GM12878 (cell line): ENCODE results near the gene KCNC4. TPM values are rescaled to one million over a fixed set of nuclear protein-coding genes. Genes with fewer than 3 reads are reported as not detected.

Experiments
- ATAC-seq: fragments of 200-7000 bp; cut with Tn5 transposase; 3 replicates; pipeline ENCODE4 v1.9.1; 2020; ENCODE audit warnings: mild to moderate bottlenecking, moderate library complexity
- BruUV-seq: library from RNA; stranded (reverse); fragments of 400-500 nt; replicated peaks from 2 replicates; lab custom pipeline; 2021; lab: Mats Ljungman, UMichigan
- CTCF ChIA-PET: fragments of 300-600 bp; sonication (Branson Sonifier 250); formaldehyde crosslinking; extraction: SDS; loops from one replicate; lab custom pipeline; 2021; ENCODE audit warnings: inconsistent platforms; lab: Yijun Ruan, JAX
- POLR2A ChIA-PET: fragments of 350-600 bp; formaldehyde crosslinking; extraction: SDS; loops from one replicate; lab custom pipeline; 2021; ENCODE audit warnings: inconsistent platforms; lab: Charles Lee
- RAD21 ChIA-PET: fragments of 300-600 bp; sonication (Branson Sonifier 250); formaldehyde crosslinking; loops from one replicate; lab custom pipeline; 2023; ENCODE audit warnings: antibody characterized with exemption; ENCODE audit not compliant: unreplicated experiment; lab: Charles Lee
- SMC1A ChIA-PET: fragments of 300-600 bp; sonication (Branson Sonifier 250); formaldehyde crosslinking; loops from one replicate; lab custom pipeline; 2023; ENCODE audit not compliant: unreplicated experiment, uncharacterized antibody; lab: Charles Lee
- DNase-seq: peaks from one replicate; pipeline ENCODE4 v3.0.0-alpha.2; 2011; ENCODE audit warnings: low read depth, low spot score
- FAIRE-seq: peaks from 3 replicates; lab custom pipeline; 2011; peaks lifted over from hg19 to GRCh38; lab: Jason Lieb, UNC
- H2AFZ ChIP-seq: 2 replicates; pipeline ENCODE4 v1.6.0; 2011; ENCODE audit warnings: low read depth, low read length, control low read depth; ENCODE audit not compliant: control insufficient read depth
- H3K27ac ChIP-seq: 2 replicates; pipeline ENCODE4 v1.5.1; 2011; ENCODE audit warnings: control low read depth; ENCODE audit not compliant: control insufficient read depth, insufficient read depth
- H3K27me3 ChIP-seq, 2 experiments: replicated peaks in 1 of 2; 2 replicates each; pipeline versions ENCODE4 v1.6.0 to v1.6.1; 2011; ENCODE audit warnings: low read length in 1 of 2; ENCODE audit not compliant: control insufficient read depth in 2 of 2, insufficient read depth in 2 of 2
- H3K36me3 ChIP-seq, 2 experiments: 2 replicates each; pipeline ENCODE4 v1.5.1; 2011; ENCODE audit warnings: low read length in 1 of 2; ENCODE audit not compliant: control insufficient read depth in 2 of 2, insufficient read depth in 2 of 2
- H3K4me1 ChIP-seq: 2 replicates; pipeline ENCODE4 v1.6.1; 2011; ENCODE audit warnings: mild to moderate bottlenecking, low read length, moderate library complexity, mixed read lengths; ENCODE audit not compliant: control insufficient read depth, insufficient read depth
- H3K4me2 ChIP-seq: 2 replicates; pipeline ENCODE4 v1.6.0; 2011; ENCODE audit warnings: control low read depth; ENCODE audit not compliant: control insufficient read depth, insufficient read depth
- H3K4me3 ChIP-seq: fragments of 200-600 bp; sonication (generic); 2 replicates; pipeline ENCODE4 v1.5.1; 2016
- H3K79me2 ChIP-seq: 2 replicates; pipeline ENCODE4 v1.6.0; 2011; ENCODE audit warnings: low read length; ENCODE audit not compliant: control insufficient read depth, insufficient read depth
- H3K9ac ChIP-seq: 2 replicates; pipeline ENCODE4 v1.8.0; 2011; ENCODE audit warnings: low read length, control low read depth, mixed read lengths; ENCODE audit not compliant: control insufficient read depth, insufficient read depth
- H3K9me3 ChIP-seq: replicated peaks from 3 replicates; pipeline ENCODE4 v1.5.1; 2011; ENCODE audit warnings: mild to moderate bottlenecking, low read length; ENCODE audit not compliant: control insufficient read depth, insufficient read depth
- H4K20me1 ChIP-seq: 2 replicates; pipeline ENCODE4 v1.6.0; 2011; ENCODE audit not compliant: control insufficient read depth, insufficient read depth
- ATF2 ChIP-seq: IDR thresholded peaks from 2 replicates; pipeline ENCODE4 v1.6.1; 2012; ENCODE audit warnings: low read length, inconsistent platforms
- ATF7 ChIP-seq: fragments of 450-650 bp; IDR thresholded peaks from 2 replicates; pipeline ENCODE4 v1.6.1; 2016; ENCODE audit warnings: low read depth, mild to moderate bottlenecking
- BRCA1 ChIP-seq: IDR thresholded peaks from 2 replicates; pipeline ENCODE4 v1.6.1; 2011; ENCODE audit warnings: low read depth, low read length, improper control_type of control experiment
- CBFB ChIP-seq: IDR thresholded peaks from 2 replicates; pipeline ENCODE4 v1.6.1; 2016; ENCODE audit warnings: antibody characterized with exemption, low read depth
- CHD1 ChIP-seq: IDR thresholded peaks from 2 replicates; pipeline ENCODE4 v1.6.1; 2012; ENCODE audit warnings: low read depth, low read length, improper control_type of control experiment
- CHD2 ChIP-seq: IDR thresholded peaks from 2 replicates; pipeline ENCODE4 v1.6.1; 2011; ENCODE audit warnings: low read depth, low read length, improper control_type of control experiment, borderline replicate concordance
- EGR1 ChIP-seq, 2 experiments: IDR thresholded peaks; 1 replicate in 1 of 2; 2 replicates in 1 of 2; pipeline ENCODE4 v1.6.1; 2011 to 2012; ENCODE audit warnings: low read depth in 2 of 2, low read length in 2 of 2, borderline replicate concordance in 1 of 2, mild to moderate bottlenecking in 1 of 2, moderate library complexity in 1 of 2
- ETV6 ChIP-seq, 2 experiments: fragments of 450-650 bp in 1 of 2; IDR thresholded peaks in 1 of 2; conservative IDR thresholded peaks in 1 of 2; 2 replicates each; pipeline ENCODE4 v1.6.1; 2014; ENCODE audit warnings: antibody characterized with exemption in 1 of 2, borderline replicate concordance in 1 of 2, low read depth in 1 of 2, mild to moderate bottlenecking in 1 of 2, moderate library complexity in 1 of 2
- HDGF ChIP-seq: fragments of 450-650 bp; IDR thresholded peaks from 2 replicates; pipeline ENCODE4 v1.6.1; 2016; ENCODE audit warnings: antibody characterized with exemption
- IKZF1 ChIP-seq: fragments of 450-650 bp; conservative IDR thresholded peaks from 2 replicates; pipeline ENCODE4 v1.6.1; 2017; ENCODE audit warnings: antibody characterized with exemption, mild to moderate bottlenecking
- KLF5 ChIP-seq: fragments of 450-650 bp; IDR thresholded peaks from 2 replicates; pipeline ENCODE4 v1.6.1; 2014; ENCODE audit warnings: mild to moderate bottlenecking; ENCODE audit not compliant: partially characterized antibody
- MEF2A ChIP-seq: IDR thresholded peaks from 2 replicates; pipeline ENCODE4 v1.6.1; 2011; ENCODE audit warnings: low read depth, mild to moderate bottlenecking, low read length, moderate library complexity; ENCODE audit not compliant: insufficient read depth
- MEF2B ChIP-seq: fragments of 450-650 bp; IDR thresholded peaks from 2 replicates; pipeline ENCODE4 v1.6.1; 2018; ENCODE audit warnings: mild to moderate bottlenecking, moderate library complexity; ENCODE audit not compliant: partially characterized antibody, poor library complexity, severe bottlenecking
- MYC ChIP-seq: IDR thresholded peaks from 2 replicates; pipeline ENCODE4 v1.6.1; 2011; ENCODE audit warnings: mild to moderate bottlenecking, low read length, moderate library complexity, inconsistent platforms; ENCODE audit not compliant: insufficient read depth, insufficient replicate concordance, insufficient read length, severe bottlenecking
- NBN ChIP-seq: fragments of 450-650 bp; IDR thresholded peaks from 2 replicates; pipeline ENCODE4 v1.6.1; 2016
- NR2F1 ChIP-seq: fragments of 450-650 bp; conservative IDR thresholded peaks from 2 replicates; pipeline ENCODE4 v1.6.1; 2017; ENCODE audit warnings: mild to moderate bottlenecking
- RUNX3 ChIP-seq: IDR thresholded peaks from 2 replicates; pipeline ENCODE4 v1.6.1; 2012; ENCODE audit warnings: low read length, inconsistent platforms
- SKIL ChIP-seq: fragments of 450-650 bp; IDR thresholded peaks from 2 replicates; pipeline ENCODE4 v1.6.1; 2017; ENCODE audit warnings: mild to moderate bottlenecking, low read depth, inconsistent platforms; ENCODE audit not compliant: poor library complexity, severe bottlenecking
- USF2 ChIP-seq: IDR thresholded peaks from 2 replicates; pipeline ENCODE4 v1.6.1; 2011; ENCODE audit warnings: low read depth, low read length, improper control_type of control experiment, borderline replicate concordance
- YBX1 ChIP-seq: fragments of 450-650 bp; IDR thresholded peaks from 2 replicates; pipeline ENCODE4 v1.6.1; 2016; ENCODE audit warnings: antibody characterized with exemption
- WGBS: methylation state at CpG from one replicate; pipeline ENCODE4 v1.1.6; 2016; ENCODE audit warnings: low lambda C conversion rate; ENCODE audit not compliant: insufficient replicate concordance, insufficient coverage; ENCODE audit errors: missing lambda C conversion rate; 5-methylcytosine and 5-hydroxymethylcytosine counted together
- in situ Hi-C: fragments of 300-500 bp; cut with MboI; formaldehyde crosslinking; loops from 9 replicates; pipeline ENCODE4 v1.14.3; 2018; ENCODE audit warnings: mixed read lengths
- intact Hi-C: fragments of 100-400 bp; cut with micrococcal nuclease; formaldehyde crosslinking; loops from one replicate; pipeline ENCODE4 v1.14.2; 2022; ENCODE audit not compliant: unreplicated experiment
- polyA plus RNA-seq, 11 experiments: library from polyadenylated mRNA; depleted of rRNA in 4 of 11; unstranded in 6 of 11; stranded (reverse) in 5 of 11; fragments of >200 nt; fragmentation: Nextera tagmentation in 4 of 11; fragmentation: Illumina TruSeq in 1 of 11; extraction: Ambion mirVana in 4 of 11; extraction: Trizol in 1 of 11; gene quantifications; 1 replicate in 1 of 11; 2 replicates in 10 of 11; pipeline versions ENCODE4 v1.2.1 to v1.2.3, GENCODE V29; 2011 to 2016; ENCODE audit warnings: inconsistent platforms in 2 of 11, missing spikeins in 2 of 11, low read depth in 1 of 11
- total RNA-seq, 4 experiments: library from RNA; depleted of rRNA in 3 of 4; stranded (reverse); fragments of >200 nt in 3 of 4; fragmentation: Illumina TruSeq in 1 of 4; extraction: Trizol in 1 of 4; gene quantifications; 2 replicates each; pipeline versions ENCODE4 v1.2.1 to v1.2.3, GENCODE V29; 2013 to 2021

Gene KCNC4
- total and polyA plus RNA-seq, 10 of the 15 experiments (the other 5 are each of a cell fraction or from before 2014, with no cell fraction given), result 0.06 to 1.7 (median 0.36) TPM

GRCh38 chr1:110243574-110243973 lies 33.5 kb downstream of the KCNC4 start:
- Histone ChIP-seq H3K79me2 (no peaks in the 10 kb centered on the region), H3K4me1 (peaks cover 15% of the 10 kb centered on the region; the same call in 1 of the 2 replicates), H3K27me3 (no peaks in the 10 kb centered on the region; a peak in 1 of 4 replicates), H2AFZ (peak overlapping the region; percentile 62), H3K4me3 (no peak overlapping the region), H3K4me2 (peak overlapping the region; percentile 6; the same call in 1 of the 2 replicates), H4K20me1 (no peaks in the 10 kb centered on the region), H3K9me3 (no peaks in the 10 kb centered on the region), H3K36me3 (no peaks in the 10 kb centered on the region), H3K9ac (no peak overlapping the region), H3K27ac (no peak overlapping the region)
- WGBS, result 0% methylated on average over 7 of the region's 9 CpGs
- peak; percentile 64 for FAIRE-seq
- ATAC-seq, result peak; percentile 90
- DNase-seq, result no peak
- ChIA-PET SMC1A (interaction anchor here (0.6 to 2.9 kb wide), 7 partner anchors 12 to 681 kb away, joined by 3 to 14 read pairs (median 4); no protein-coding TSS in a partner anchor), RAD21 (interaction anchor here (1.3 to 3.6 kb wide), 5 partner anchors 12 to 43 kb away, joined by 3 to 21 read pairs (median 8); partner anchors contain the start of gene KCNC4), POLR2A (interaction anchor here (0.6 to 1.1 kb wide), 3 partner anchors 16 to 723 kb away, joined by 3 to 7 read pairs (median 5); no protein-coding TSS in a partner anchor), CTCF (interaction anchor here (0.5 to 9.7 kb wide), 7 partner anchors 31 to 884 kb away, joined by 3 to 58 read pairs (median 5); no protein-coding TSS in a partner anchor)
- intact Hi-C loops, result no loop called here
- BruUV-seq, result no TSS peak
- in situ Hi-C loops, result no loop called here
- no peak for TF ChIP-seq CBFB
- peak; percentile 85 for TF ChIP-seq MEF2A
- peak in 1 of 2 experiments; percentile 38; a peak in 1 of 4 replicates for TF ChIP-seq ETV6 (conservative IDR thresholded peaks at IDR 0.05 in 1 of 2, IDR thresholded peaks at IDR 0.05 in 1 of 2; ENCODE audit: borderline replicate concordance in 1 of 2, low read depth in 1 of 2)
- peak; percentile 91 for TF ChIP-seq MEF2B
- TF ChIP-seq KLF5, result no peak
- TF ChIP-seq RUNX3, result peak; percentile 55
- peak; percentile 93 for TF ChIP-seq HDGF
- peak; percentile 56; the same call in 1 of the 2 replicates for TF ChIP-seq ATF7
- no peak for TF ChIP-seq EGR1 (IDR thresholded peaks at IDR 0.05; ENCODE audit: borderline replicate concordance in 1 of 2, low read depth in 2 of 2, low read length in 2 of 2)
- no peak for TF ChIP-seq YBX1
- TF ChIP-seq SKIL, result peak; percentile 99
- no peak for TF ChIP-seq MYC
- TF ChIP-seq CHD2, result peak; percentile 57; the same call in 1 of the 2 replicates
- 0 out of 2 replicates have a peak, but pooled peaks have one; percentile 37 for TF ChIP-seq NR2F1
- TF ChIP-seq IKZF1, result peak; percentile 63
- TF ChIP-seq NBN, result peak; percentile 89
- no peak for TF ChIP-seq BRCA1
- TF ChIP-seq ATF2, result 0 out of 2 replicates have a peak, but pooled peaks have one; percentile 19
- no peak for TF ChIP-seq USF2
- no peak for TF ChIP-seq CHD1
